HG03064 (cell line): ENCODE measurements around the gene MRGPRX4.
"Not testable (repeated sequence)": the region's sequence is repeated elsewhere in the genome, so short reads cannot be mapped to it uniquely, and the experiment has no call there.

Experiments used
- ATAC-seq: cut with Tn5 transposase; IDR thresholded peaks from one replicate; pipeline ENCODE4 v1.9.1; 2021; ENCODE audit warnings: low read depth; ENCODE audit not compliant: unreplicated experiment

MRGPRX4 gene

DNA sequence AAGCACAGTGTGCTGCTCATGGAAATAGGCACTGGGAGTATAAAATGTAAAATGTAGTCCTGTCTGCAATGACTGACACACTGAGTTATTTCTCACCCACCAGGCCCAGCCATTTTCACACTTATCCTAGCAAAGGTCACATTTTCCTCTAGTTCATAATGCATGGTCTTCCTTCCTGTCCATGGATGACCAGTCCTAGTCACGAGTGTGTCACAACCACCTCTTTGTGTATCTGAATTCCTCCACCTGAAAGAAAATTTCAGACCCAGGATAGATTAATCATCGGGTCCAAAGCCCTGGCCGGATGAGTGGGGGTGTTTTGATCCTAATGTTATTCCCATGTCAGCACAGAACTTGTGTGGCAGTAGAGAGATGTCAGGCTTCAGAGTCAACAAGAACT, at the start of gene MRGPRX4:
Gene MRGPRX4 (plus strand): TSS at position 172 of the 400 bp plus-strand sequence. CDS start 420 bp downstream, outside the sequence.
- ATAC-seq = no peak

DNA sequence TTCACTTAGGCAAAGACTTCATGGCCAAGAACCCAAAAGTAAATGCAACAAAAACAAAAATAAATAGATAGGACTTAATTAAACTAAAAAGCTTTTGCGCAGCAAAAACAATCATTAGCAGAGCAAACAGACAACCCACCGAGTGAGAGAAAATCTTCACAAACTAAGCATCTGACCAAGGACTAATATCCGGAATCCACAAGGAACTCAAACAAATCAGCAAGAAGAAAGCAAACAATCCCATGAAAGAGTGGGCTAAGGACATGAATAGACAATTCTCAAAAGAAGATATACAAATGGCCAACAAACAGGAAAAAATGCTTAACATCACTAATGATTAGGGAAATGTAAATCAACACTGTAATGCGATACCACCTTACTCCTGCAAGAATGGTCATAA, 41.5 kb upstream of the MRGPRX4 start:
- ATAC-seq = not testable (repeated sequence)

DNA sequence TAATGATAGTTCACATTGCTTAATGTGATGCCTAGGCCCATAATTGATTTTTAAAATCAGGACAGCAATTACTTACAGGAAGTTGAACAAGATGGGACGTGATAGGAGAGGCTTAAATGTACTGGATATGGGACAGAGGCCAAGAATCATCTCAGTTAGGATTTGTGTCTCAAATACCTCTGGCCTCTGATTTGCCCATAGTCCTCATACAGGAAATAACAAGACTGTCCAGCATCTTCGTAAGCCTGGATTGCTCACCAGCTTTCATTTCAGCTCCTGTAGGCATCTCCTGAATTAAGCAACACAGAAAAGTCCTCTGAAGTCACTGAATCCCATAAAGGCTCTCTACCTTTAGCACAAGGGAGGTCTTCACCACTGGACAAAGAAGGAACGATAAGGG, 40.3 kb upstream of the MRGPRX4 start, which contains the start of gene MRGPRX3:
Gene MRGPRX3 (plus strand): TSS at position 231 of the 400 bp plus-strand sequence. CDS start 4,632 bp downstream, outside the sequence.
- ATAC-seq = no peak

DNA sequence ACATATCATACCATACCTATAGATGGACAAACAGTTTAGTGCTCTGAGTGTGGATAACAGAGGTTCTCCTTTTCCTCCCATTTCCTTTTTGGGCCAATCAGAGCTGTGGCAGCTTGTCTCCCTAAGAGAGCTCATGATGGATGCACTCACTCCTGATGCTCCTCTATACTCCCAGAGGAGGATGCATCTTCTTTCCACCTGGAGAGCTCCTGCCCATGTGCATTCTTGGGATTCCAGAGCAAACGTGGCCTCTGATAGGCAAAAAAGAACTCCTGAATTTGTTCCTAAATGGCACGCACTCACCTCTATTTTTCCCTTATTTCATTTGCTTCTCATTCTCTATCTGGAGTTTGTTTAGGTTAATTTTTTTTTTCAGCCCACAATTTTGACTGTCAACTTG, 37.3 kb upstream of the MRGPRX4 start:
- no peak for ATAC-seq

DNA sequence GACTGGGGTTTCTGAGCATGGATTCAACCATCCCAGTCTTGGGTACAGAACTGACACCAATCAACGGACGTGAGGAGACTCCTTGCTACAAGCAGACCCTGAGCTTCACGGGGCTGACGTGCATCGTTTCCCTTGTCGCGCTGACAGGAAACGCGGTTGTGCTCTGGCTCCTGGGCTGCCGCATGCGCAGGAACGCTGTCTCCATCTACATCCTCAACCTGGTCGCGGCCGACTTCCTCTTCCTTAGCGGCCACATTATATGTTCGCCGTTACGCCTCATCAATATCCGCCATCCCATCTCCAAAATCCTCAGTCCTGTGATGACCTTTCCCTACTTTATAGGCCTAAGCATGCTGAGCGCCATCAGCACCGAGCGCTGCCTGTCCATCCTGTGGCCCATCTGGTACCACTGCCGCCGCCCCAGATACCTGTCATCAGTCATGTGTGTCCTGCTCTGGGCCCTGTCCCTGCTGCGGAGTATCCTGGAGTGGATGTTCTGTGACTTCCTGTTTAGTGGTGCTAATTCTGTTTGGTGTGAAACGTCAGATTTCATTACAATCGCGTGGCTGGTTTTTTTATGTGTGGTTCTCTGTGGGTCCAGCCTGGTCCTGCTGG, 35.3 kb upstream of the MRGPRX4 start:
- ATAC-seq = no peak

DNA sequence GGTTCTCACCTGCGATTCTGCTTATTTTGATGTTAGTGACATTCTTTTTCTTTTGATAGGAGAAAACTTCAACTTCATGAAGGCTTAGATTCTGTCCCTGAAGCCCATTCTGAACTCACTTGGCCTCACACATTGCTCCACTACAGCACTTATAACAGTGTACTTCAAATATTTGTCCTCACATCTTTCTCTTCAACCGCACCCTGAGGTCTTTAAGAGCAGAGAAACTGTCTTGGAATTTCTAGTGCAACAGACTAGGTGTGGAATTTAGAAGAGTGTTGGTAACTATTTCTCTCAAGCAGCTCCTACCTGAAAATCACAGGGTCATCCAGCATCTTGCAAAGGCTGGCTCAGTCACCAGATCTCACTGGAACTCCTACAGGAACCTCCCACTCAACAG, 32.5 kb upstream of the MRGPRX4 start:
- no peak for ATAC-seq

- ATAC-seq = no peak
Measured at GRCh38 chr11:18144243-18144642, 28.4 kb upstream of the MRGPRX4 start.

DNA sequence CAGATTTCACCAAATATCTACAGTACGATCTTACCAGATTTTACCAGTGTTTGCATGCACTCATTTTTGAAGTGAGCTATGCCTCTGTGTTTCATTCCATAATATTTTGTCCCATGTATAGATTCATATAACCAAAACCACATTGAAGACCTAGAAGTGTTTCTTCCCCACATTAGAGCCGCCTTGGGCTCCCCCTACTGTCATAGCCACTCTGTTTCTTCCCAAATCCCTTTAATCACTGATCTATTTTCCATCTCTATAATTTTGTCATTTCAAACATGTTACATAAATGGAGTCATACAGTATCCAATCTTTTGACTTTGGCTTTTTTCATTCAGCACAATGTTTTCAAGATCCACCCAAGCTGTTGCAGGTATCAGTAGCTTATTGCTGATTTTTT, 27.6 kb upstream of the MRGPRX4 start:
- no peak for ATAC-seq

DNA sequence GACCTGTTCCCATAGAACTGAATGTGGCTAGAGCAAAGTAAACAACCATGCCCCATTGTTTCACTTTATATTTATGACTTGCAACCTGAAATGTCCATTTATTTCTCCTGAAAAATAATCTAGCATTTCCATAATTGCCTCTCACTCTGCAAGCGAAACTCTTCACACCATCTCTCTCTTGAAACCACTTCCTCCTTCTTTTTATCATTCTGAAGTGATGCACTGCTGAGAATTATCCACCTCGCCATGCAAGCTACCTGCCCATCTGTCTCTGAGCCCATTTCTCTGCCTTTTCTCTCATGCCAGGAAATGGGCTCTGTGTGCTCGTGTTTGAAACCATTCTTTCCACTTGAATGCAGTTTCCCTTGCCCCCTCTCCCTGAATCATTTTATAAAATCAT, 26.8 kb upstream of the MRGPRX4 start:
- ATAC-seq = no peak

DNA sequence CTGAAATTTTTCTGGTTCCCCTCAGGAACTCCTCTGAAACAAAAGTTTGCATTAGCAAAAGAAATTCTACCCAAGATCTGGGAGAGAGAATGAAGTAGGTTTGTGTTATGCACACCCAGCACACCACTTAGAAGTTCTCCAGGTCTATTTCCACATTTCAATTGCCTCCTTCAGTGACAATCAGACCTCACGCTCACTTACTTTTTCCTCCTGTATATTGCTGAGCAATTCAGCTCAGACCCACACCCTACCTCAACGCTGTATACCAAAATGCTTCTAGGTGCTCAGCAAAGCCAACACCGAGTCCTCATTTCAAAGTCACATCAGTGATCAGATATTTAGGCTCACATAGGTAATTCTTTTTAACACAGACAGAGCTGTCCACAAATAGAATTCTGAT, 21.1 kb upstream of the MRGPRX4 start:
- no peak for ATAC-seq

DNA sequence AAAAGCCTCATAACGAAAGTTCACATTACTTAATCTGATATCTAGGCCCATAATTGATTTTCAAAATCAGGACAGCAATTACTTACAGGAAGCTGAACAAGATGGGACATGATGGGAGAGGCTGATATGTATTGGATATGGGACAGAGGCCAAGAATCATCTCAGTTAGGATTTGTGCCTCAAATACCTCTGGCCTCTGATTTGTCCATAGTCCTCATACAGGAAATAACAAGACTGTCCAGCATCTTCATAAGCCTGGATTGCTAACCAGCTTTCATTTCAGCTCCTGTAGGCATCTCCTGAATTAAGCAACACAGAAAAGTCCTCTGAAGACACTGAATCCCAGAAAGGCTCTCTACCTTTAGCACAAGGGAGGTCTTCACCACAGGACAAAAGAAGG, 4.3 kb upstream of the MRGPRX4 start:
- ATAC-seq = no peak

DNA sequence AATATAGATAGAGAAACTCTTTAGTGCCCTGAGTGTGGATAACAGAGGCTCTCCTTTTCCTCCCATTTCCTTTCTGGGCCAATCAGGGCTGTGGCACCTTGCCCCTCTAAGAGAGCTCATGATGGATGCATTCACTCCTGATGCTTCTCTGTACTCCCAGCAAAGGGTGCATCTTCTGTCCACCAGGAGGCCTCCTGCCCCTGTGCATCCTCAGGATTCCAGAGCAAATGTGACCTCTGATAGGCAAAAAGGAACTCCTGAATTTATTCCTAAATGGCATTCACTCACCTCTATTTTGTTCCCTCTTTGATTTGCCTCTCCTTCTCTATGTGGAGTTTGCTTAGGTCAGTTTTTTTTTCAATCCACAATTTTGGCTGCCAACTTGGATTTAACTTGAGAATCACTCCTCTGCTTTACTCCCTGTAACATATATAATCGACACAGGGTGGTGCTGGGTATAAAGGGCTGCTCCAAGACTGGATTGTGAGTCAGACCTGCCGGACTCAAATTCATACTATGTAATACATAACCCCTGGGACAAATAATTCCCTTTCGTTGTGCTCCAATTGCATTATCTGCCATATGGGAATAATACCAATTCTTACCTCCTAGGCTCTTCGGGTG, 1.1 kb upstream of the MRGPRX4 start:
- ATAC-seq = no peak

- no peak for ATAC-seq
Measured at GRCh38 chr11:18173225-18173866, 709 bp downstream of the MRGPRX4 start.

DNA sequence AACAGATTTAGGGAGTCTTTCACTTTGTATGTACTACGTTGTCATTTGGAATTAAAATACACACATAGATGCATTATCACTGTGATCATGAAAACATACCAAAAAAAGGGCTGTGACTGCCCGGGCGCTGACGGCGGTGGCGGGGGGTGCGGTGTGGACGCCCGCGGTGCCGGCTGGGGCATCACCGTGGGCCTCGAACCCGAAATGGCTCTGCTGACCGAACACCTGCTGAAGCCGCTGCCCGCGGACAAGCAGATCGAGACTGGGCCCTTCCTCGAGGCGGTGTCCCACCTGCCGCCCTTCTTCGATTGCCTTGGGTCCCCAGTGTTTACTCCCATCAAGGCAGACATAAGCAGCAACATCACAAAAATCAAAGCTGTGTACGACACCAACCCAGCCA, 16.2 kb downstream of the MRGPRX4 start:
- ATAC-seq = no peak

- not testable (repeated sequence) for ATAC-seq
Measured at GRCh38 chr11:18189476-18190245, 17.0 kb downstream of the MRGPRX4 start.

DNA sequence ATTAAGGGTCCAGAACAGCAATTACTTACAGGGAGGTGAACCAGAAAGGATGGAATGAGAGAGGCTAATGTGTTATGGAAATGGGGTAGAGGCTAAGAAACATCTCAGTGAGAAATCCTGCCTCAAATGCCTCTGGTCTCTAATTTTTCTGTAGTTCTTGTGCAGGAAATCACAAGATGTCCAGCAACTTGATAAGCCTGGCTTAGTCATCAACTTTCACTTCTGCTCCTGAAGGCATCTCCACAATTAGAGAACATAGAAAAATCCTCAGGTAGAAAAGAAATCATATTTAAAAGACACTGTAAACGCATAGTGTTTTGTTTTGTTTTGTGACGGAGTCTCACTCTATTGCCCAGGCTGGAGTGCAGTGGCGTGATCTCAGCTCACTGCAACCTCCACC, 18.7 kb downstream of the MRGPRX4 start:
- ATAC-seq = no peak

DNA sequence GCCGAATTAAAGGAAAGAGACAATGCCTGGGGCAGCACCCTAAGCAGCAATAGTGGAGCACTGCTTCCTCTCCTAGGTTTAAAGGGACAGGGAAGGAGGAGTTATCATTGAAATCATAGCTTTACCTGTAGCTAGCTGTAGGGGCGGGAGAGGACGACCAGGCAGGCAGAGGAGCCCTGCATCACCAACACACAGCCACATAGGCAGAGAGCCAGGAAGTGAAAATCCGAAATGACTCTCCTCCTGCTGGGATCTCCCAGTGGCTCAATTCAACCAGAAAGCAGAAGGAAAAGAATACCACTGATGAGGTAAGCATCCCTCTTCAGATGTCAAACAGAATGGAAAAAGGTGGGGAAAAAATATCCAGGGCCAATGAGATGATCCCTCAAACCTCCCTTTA, 20.4 kb downstream of the MRGPRX4 start:
- ATAC-seq = no peak

- ATAC-seq = no peak
Measured at GRCh38 chr11:18196532-18196931, 23.9 kb downstream of the MRGPRX4 start.

GRCh38 chr11:18197738-18198137, 25.1 kb downstream of the MRGPRX4 start:
- not testable (repeated sequence) for ATAC-seq

DNA sequence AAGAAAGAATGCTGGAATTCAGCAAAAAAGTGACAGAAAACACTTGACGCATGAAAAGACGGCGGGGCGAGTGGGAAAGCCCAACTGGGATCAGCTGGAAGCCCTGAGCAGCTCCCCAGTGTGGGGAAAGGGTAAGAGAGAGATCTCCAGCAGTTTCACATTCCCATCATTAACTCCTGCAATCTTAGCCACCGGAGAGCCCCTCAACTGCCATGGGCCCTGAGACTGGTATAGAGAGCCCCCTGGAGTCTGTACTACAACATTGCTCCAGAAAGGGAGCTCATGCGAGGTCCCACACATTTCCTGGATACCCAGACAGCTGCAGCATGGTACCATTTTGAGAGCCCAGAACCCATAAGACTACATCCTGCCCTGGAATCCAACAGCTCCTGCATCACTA, 31.1 kb downstream of the MRGPRX4 start:
- no peak for ATAC-seq

- ATAC-seq = no peak
Measured at GRCh38 chr11:18204220-18204619, 31.6 kb downstream of the MRGPRX4 start.
